ENCODE data around the gene CBFB.

- peak in 2 of 11 experiments; percentile 6 to 14 for TF ChIP-seq CTCF (IDR thresholded peaks at IDR 0.05 in 8 of 11, conservative IDR thresholded peaks at IDR 0.05 in 3 of 11)
- TF ChIP-seq POLR2A (IDR thresholded peaks at IDR 0.05), result no peak
- no peak for TF ChIP-seq POLR2AphosphoS5 (IDR thresholded peaks at IDR 0.05)
Measured at GRCh38 chr16:67100569-67101310, 71.8 kb downstream of the CBFB start.
